HG03175 (cell line): ENCODE measurements around the gene THADA.
"Not testable (repeated sequence)": the region's sequence is repeated elsewhere in the genome, so short reads cannot be mapped to it uniquely, and the experiment has no call there.

ENCODE experiments used
- ATAC-seq: cut with Tn5 transposase; IDR thresholded peaks from one replicate; pipeline ENCODE4 v1.9.1; 2021; ENCODE audit warnings: mild to moderate bottlenecking, moderate library complexity; ENCODE audit not compliant: unreplicated experiment

THADA gene, protein sequence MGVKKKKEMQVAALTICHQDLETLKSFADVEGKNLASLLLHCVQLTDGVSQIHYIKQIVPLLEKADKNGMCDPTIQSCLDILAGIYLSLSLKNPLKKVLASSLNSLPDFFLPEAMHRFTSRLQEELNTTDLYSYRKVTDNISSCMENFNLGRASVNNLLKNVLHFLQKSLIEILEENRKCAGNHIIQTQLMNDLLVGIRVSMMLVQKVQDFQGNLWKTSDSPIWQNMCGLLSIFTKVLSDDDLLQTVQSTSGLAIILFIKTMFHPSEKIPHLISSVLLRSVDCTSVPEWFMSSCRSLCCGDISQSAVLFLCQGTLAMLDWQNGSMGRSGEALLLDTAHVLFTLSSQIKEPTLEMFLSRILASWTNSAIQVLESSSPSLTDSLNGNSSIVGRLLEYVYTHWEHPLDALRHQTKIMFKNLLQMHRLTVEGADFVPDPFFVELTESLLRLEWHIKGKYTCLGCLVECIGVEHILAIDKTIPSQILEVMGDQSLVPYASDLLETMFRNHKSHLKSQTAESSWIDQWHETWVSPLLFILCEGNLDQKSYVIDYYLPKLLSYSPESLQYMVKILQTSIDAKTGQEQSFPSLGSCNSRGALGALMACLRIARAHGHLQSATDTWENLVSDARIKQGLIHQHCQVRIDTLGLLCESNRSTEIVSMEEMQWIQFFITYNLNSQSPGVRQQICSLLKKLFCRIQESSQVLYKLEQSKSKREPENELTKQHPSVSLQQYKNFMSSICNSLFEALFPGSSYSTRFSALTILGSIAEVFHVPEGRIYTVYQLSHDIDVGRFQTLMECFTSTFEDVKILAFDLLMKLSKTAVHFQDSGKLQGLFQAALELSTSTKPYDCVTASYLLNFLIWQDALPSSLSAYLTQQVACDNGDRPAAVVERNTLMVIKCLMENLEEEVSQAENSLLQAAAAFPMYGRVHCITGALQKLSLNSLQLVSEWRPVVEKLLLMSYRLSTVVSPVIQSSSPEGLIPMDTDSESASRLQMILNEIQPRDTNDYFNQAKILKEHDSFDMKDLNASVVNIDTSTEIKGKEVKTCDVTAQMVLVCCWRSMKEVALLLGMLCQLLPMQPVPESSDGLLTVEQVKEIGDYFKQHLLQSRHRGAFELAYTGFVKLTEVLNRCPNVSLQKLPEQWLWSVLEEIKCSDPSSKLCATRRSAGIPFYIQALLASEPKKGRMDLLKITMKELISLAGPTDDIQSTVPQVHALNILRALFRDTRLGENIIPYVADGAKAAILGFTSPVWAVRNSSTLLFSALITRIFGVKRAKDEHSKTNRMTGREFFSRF (N-terminal part only)

GRCh38 chr2:43595603-43596412 lies at the start of gene THADA:
THADA (minus strand) TSS chr2:43596038; CDS start chr2:43592392, 3,646 bp downstream.
- ATAC-seq, result peak; percentile 99

DNA sequence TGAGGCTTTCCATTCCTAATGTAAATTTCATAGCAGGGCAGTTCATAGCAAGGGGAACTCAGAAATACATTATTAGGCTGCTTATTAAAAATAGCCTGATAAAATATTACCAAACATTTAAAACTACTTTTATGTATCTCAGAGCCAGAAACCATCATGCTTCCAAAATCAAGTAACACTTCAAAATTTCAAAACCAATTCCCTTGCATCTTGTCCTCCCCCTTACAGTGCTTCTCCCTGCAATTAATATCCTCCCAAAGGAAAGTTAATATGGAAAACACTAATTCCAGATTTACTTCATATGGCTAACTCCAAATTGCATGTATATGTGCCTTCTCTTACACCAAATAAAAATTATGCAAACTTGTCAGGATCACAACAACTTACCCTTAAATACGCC lies 47.8 kb upstream of the THADA start:
- ATAC-seq, result no peak

DNA sequence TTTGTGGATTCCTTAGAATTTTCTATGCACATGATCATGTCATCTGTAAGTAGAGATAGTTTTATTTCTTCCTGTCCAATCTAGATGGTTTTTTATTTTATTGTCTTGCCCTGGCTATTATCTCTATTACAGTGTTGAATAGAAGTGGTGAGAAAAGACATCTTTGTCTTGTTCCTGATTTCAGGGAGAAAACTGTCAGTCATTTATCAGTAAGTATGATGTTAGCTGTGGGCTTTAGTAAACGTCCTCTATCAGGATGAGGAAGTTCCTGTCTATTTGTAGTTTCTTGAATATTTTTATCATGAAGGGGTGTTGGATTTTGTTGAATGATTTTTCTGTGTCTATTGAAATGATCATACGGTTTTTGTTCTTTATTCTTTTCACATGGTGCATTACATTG lies 46.5 kb upstream of the THADA start:
- ATAC-seq, result no peak

- ATAC-seq, result peak; percentile 100
These were observed 41.4 kb upstream of the THADA start, which contains the start of gene PLEKHH2 for GRCh38 chr2:43637030-43637803. PLEKHH2 (plus strand) TSS chr2:43637260; CDS start chr2:43644674, 7,414 bp downstream.

DNA sequence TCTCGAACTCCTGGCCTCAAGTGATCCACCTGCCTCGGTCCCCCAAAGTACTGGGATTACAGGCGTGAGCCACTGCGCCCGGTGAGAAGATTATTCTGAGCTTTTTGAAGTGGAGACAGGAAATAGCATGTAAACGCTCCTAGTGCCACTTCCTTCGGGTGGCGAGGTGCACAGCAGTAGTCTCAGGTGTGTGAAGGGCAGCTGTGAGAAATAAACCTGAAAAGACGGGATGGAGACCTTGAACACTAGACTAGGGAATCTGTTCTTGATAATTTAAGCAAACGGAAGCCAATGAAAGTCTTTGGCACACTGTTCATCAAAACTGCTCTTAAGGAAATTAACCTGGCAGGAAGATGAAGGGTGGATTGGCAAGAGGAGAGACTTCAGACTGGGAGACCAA lies 40.8 kb upstream of the THADA start:
- peak; percentile 17 for ATAC-seq

GRCh38 chr2:43636153-43636552 lies 40.3 kb upstream of the THADA start:
- ATAC-seq, result not testable (repeated sequence)

DNA sequence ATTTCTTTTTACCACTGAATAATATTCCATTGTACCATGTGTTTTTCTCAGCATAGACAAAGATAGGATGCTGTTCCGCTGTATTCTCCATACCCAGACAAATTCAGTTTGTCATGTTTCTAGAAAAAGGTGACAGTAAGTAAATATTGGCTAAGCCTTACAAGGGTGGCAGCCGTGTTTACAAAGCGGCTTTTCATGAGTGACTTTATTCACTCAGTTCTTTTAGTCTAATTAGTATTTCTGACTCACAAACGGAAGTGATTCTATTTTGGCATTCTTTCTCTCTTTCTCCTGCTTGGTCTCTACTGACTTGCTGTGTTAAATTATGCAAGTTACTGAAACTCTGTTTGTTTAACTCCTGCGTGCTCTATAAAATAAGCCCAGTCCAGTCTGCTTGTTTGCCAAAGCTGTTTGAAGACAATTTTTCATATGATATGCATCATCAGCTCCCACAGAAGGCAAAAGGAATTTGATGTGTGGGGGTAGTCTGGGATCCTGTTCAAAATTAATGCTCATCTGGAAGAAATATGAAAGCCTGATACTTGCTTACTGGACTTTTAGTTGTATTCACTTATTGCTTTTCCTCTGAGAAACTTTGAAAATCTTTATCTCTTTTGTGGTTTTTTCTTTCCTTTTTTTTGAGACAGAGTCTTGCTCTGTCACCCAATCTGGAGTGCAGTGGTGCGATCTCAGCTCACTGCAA lies 38.9 kb upstream of the THADA start:
- no peak for ATAC-seq

DNA sequence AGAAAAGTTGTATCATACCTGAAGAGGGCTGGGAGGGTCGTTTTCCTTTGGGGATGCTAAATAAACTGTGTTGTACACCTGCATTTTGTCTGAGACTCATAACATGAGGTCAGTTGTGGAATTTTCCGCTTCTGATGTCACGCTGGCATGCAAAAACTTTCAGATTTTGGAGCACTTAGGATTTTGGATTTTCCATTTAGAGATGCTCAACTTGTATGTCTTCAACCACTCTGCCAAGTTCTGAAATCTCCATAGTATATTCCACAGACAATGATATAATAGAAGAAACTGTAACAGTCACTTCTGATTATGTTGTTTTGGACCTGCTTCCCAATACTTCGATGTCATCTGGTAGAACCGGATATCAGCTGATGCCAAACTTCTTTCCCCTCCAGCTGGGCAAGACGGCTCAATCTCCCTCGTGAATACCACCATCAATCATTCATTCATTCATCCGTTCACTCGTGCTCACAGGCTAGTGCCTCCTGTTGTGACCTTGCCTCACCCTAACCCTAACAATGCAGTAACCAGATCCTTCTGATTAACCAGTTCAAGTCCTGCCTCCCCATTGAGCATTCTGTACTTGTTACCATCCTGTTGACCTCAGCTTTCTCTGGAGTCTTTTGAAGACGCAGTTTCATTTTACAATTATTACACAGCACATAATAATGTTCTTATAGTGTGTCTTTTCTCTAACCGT lies 35.9 kb upstream of the THADA start:
- ATAC-seq, result no peak

- ATAC-seq, result no peak
These were observed 27.2 kb upstream of the THADA start for GRCh38 chr2:43622931-43623451.

DNA sequence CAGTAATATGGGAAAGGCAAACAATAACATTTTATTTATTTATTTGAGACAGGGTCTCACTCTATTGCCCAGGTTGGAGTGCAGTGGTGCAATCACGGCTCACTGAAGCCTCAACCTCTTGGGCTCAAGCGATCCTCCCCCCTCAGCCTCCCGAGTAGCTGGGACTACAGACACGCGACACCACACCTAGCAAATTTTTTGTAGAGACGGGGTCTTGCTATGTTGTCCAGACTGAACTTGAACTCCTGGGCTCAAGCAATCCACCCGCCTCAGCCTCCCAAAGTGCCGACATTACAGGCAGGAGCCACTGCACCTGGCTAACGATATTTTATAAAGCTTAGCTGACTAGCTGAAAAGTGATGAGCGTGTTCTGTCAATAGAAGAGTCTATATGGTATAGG lies 23.7 kb upstream of the THADA start:
- ATAC-seq, result no peak

DNA sequence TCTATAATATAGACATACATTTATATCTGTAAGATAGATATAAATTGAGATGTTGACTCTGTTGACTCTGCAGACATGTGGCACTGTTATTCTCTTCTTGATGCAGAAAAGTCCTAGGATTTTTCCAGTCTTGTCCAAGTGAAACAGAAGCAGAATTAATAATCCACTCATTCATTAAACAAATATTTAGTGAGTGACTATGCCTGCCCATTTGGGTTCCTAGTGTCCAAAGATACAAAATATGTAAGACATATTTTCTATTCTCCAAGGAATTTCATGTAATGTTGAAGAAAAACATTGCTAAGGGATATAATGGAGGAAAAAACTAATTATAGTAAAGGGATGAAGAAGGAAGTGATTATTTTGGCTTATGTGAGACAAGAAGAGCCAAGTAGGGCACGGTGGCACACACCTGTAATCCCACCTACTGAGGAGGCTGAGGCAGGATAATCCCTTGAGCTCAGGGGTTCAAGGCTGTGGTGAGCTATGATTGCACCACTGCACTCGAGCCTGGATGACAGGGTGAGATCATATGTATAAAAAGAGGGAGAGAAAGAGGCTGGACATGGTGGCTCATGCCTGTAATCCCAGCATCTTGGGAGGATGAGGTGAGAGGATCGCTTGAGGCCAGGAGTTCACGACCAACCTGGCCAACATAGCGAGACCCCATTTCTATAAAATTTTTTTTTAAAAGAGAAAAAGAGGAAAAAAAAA lies 21.3 kb upstream of the THADA start:
- no peak for ATAC-seq

GRCh38 chr2:43612944-43613343 lies 17.1 kb upstream of the THADA start:
- no peak for ATAC-seq

DNA sequence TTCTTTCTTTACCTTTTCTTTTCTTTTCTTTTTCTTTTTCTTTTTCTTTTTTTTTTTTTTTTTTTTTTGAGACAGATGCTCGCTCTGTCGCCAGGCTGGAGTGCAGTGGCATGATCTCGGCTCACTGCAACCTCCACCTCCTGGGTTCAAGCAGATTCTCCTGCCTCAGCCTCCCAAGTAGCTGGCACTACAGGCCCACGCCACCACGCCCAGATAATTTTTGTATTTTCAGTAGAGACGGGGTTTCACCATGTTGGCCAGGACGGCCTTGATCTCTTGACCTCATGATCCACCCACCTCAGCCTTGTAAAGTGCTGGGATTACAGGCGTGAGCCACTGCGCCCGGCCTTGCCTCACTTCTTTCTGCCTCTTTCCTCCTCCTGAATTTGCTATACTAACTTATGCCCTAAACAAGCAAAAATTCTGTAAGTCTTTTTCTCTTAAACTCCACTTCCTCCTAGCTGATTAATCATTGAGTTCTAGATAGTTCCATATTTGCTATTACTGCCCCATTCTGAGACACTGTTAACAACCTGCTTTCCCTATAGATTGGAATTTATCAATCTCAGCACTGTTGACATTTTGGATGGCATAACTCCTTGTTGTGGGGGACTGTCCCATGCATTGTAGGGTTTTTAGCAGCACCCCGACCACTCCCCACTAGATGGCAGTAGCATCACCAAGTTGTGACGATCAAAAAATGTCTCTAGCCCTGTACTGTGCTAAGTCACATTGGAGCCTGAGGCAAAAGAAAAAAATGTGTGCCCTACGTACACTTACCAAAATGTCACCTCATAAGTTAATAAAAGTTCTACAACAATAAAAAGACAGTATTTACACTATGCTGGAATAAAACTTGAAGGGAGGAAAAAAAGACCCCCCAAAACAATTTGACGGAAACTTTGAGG lies 16.4 kb upstream of the THADA start:
- peak; percentile 82 for ATAC-seq

DNA sequence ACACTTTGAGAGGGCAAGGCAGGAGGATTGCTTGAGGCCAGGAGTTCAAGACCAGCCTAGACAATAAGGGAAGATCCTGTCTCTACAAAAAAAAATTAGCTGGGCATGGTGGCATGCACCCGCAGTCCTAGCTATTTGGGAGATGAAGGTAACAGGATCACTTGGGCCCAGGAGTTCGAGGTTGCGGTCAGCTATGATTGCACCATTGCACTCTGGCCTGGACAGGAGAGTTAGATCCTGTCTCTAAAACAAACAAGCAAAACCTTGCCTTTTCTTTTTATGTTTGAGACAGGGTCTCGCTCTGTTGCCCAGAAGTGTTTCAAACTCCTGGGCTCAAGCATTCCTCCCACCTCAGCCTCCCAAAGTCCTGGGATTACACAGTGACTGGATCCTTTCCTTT lies 14.5 kb upstream of the THADA start:
- ATAC-seq, result no peak

- peak; percentile 57 for ATAC-seq
These were observed 13.6 kb upstream of the THADA start for GRCh38 chr2:43609290-43609918.

DNA sequence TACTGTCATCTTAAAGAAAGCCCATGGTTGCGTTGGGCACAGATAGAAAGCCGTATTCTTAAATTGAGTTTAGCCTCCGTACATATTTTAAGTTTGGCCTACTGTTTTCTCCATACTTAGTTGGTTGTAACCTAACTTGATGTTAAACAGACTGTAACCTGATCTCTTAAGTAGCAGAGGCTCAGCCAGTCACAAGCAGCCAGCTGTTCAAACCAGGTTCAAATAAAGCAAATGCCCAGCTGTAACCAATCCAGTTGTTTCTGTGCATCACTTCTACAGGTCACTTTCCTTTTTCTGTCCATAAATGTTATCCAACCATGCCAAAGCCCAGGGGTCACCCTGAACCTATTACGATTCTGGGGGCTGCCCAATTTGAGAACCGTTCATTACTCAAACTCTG lies 10.0 kb upstream of the THADA start:
- no peak for ATAC-seq
